Loucy (cell line): ENCODE measurements around the gene GLRA1.

Experiments used
- H2AFZ ChIP-seq: fragments of 200-600 bp; sonication (generic); 2 replicates; pipeline ENCODE4 v1.6.0; 2016; ENCODE audit warnings: antibody characterized with exemption, mild to moderate bottlenecking, low read length, moderate library complexity
- H3F3A ChIP-seq: fragments of 200-600 bp; 2 replicates; pipeline ENCODE4 v1.6.0; 2016; ENCODE audit warnings: antibody characterized with exemption, low read depth, mild to moderate bottlenecking
- H3K27me3 ChIP-seq: fragments of 200-600 bp; sonication (generic); 2 replicates; pipeline ENCODE4 v1.6.1; 2014; ENCODE audit warnings: low read length, mild to moderate bottlenecking; ENCODE audit not compliant: insufficient read depth, poor library complexity, severe bottlenecking
- H3K36me3 ChIP-seq: fragments of 200-600 bp; sonication (generic); 2 replicates; pipeline ENCODE4 v1.6.1; 2016; ENCODE audit warnings: low read length; ENCODE audit not compliant: insufficient read depth
- H3K4me1 ChIP-seq: fragments of 200-600 bp; sonication (generic); 2 replicates; pipeline ENCODE4 v1.5.1; 2014; ENCODE audit warnings: low read length, mild to moderate bottlenecking; ENCODE audit not compliant: insufficient read depth, poor library complexity, severe bottlenecking
- H3K4me2 ChIP-seq: fragments of 200-600 bp; sonication (generic); 2 replicates; pipeline ENCODE4 v1.6.0; 2014; ENCODE audit warnings: antibody characterized with exemption, low read length, low read depth, mild to moderate bottlenecking; ENCODE audit not compliant: poor library complexity, severe bottlenecking
- H3K4me3 ChIP-seq: fragments of 200-600 bp; sonication (generic); 2 replicates; pipeline ENCODE4 v1.5.1; 2014; ENCODE audit warnings: low read length, mild to moderate bottlenecking, mixed read lengths; ENCODE audit not compliant: poor library complexity, severe bottlenecking
- H3K79me2 ChIP-seq: fragments of 200-600 bp; sonication (generic); 2 replicates; pipeline ENCODE4 v1.6.1; 2014; ENCODE audit warnings: low read length; ENCODE audit not compliant: insufficient read depth
- H3K9ac ChIP-seq: fragments of 200-600 bp; sonication (generic); 2 replicates; pipeline ENCODE4 v1.6.0; 2014; ENCODE audit warnings: mild to moderate bottlenecking, low read depth, low read length, moderate library complexity; ENCODE audit not compliant: poor library complexity, severe bottlenecking
- H3K9me2 ChIP-seq: fragments of 200-600 bp; sonication (generic); replicated peaks from 2 replicates; pipeline ENCODE4 v1.6.1; 2016; ENCODE audit warnings: low read depth, low read length, mixed read lengths
- H3K9me3 ChIP-seq: fragments of 200-600 bp; sonication (generic); 2 replicates; pipeline ENCODE4 v1.6.1; 2014; ENCODE audit warnings: mild to moderate bottlenecking, antibody characterized with exemption, low read length, low read depth; ENCODE audit not compliant: insufficient read depth
- H4K20me1 ChIP-seq: fragments of 200-600 bp; sonication (generic); 2 replicates; pipeline ENCODE4 v1.6.0; 2014; ENCODE audit warnings: antibody characterized with exemption, low read length, mild to moderate bottlenecking; ENCODE audit not compliant: insufficient read depth, poor library complexity, severe bottlenecking
- EZH2phosphoT487 ChIP-seq: fragments of 200-600 bp; IDR thresholded peaks from 2 replicates; pipeline ENCODE4 v1.6.1; 2018; ENCODE audit warnings: antibody characterized with exemption, mild to moderate bottlenecking, moderate library complexity, borderline replicate concordance
- TF ChIP-seq, protein P1 (sequence below): fragments of 200-600 bp; sonication (generic); conservative IDR thresholded peaks from 2 replicates; pipeline ENCODE4 v1.5.1; 2014; ENCODE audit warnings: mild to moderate bottlenecking, antibody characterized with exemption, low read length

The GLRA1 gene

DNA sequence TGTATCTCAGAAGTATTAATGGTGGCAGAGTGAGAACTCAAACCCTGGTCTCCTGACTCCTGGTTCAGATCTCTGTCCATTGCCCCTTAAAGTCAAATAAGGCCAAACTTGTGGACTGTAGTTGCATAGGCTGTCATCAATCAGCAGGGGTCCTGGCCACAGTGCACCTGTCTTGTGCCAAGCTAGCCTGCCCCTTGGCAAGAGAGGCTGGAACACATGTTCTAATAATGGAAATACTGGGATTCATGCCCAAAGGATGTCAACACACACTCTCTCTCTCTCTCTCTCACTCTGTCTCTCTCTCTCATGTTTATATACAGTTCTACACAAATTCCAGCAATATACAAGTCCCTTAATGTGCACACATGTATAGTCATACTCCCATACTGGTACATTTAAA is 44.3 kb downstream of the GLRA1 start:
- H3K9me3 ChIP-seq: no peaks in the 10 kb centered on the region
- no peaks in the 10 kb centered on the region for H3K36me3 ChIP-seq
- no peak overlapping the region for H3K4me2 ChIP-seq
- no peaks in the 10 kb centered on the region for H3K79me2 ChIP-seq
- H3K4me1 ChIP-seq: peaks cover 2% of the 10 kb centered on the region
- H3K9me2 ChIP-seq: no peaks in the 10 kb centered on the region
- TF ChIP-seq, protein P1, sequence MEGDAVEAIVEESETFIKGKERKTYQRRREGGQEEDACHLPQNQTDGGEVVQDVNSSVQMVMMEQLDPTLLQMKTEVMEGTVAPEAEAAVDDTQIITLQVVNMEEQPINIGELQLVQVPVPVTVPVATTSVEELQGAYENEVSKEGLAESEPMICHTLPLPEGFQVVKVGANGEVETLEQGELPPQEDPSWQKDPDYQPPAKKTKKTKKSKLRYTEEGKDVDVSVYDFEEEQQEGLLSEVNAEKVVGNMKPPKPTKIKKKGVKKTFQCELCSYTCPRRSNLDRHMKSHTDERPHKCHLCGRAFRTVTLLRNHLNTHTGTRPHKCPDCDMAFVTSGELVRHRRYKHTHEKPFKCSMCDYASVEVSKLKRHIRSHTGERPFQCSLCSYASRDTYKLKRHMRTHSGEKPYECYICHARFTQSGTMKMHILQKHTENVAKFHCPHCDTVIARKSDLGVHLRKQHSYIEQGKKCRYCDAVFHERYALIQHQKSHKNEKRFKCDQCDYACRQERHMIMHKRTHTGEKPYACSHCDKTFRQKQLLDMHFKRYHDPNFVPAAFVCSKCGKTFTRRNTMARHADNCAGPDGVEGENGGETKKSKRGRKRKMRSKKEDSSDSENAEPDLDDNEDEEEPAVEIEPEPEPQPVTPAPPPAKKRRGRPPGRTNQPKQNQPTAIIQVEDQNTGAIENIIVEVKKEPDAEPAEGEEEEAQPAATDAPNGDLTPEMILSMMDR: no peak
- TF ChIP-seq EZH2phosphoT487: no peak
- H3F3A ChIP-seq: no peaks in the 10 kb centered on the region
- no peak overlapping the region for H3K4me3 ChIP-seq
- no peaks in the 10 kb centered on the region for H4K20me1 ChIP-seq
- H3K9ac ChIP-seq: no peak overlapping the region
- H2AFZ ChIP-seq: no peak overlapping the region
- no peaks in the 10 kb centered on the region for H3K27me3 ChIP-seq

GRCh38 chr5:151873701-151874100 is 51.0 kb downstream of the GLRA1 start:
- no peaks in the 10 kb centered on the region for H3K36me3 ChIP-seq
- H3K9ac ChIP-seq: no peak overlapping the region
- H3K27me3 ChIP-seq: no peaks in the 10 kb centered on the region
- no peaks in the 10 kb centered on the region for H4K20me1 ChIP-seq
- no peak for TF ChIP-seq EZH2phosphoT487
- TF ChIP-seq, protein P1: no peak
- H3K9me2 ChIP-seq: no peaks in the 10 kb centered on the region
- no peaks in the 10 kb centered on the region for H3K9me3 ChIP-seq
- no peak overlapping the region for H2AFZ ChIP-seq
- H3K4me1 ChIP-seq: no peaks in the 10 kb centered on the region
- H3K4me3 ChIP-seq: no peak overlapping the region
- no peak overlapping the region for H3K4me2 ChIP-seq
- H3F3A ChIP-seq: no peaks in the 10 kb centered on the region
- H3K79me2 ChIP-seq: no peaks in the 10 kb centered on the region

GRCh38 chr5:151872701-151873100 is 52.0 kb downstream of the GLRA1 start:
- H3F3A ChIP-seq: no peaks in the 10 kb centered on the region
- H3K4me2 ChIP-seq: no peak overlapping the region
- H3K9me2 ChIP-seq: no peaks in the 10 kb centered on the region
- no peaks in the 10 kb centered on the region for H3K36me3 ChIP-seq
- H3K27me3 ChIP-seq: no peaks in the 10 kb centered on the region
- no peak overlapping the region for H2AFZ ChIP-seq
- no peaks in the 10 kb centered on the region for H4K20me1 ChIP-seq
- H3K9ac ChIP-seq: no peak overlapping the region
- H3K79me2 ChIP-seq: no peaks in the 10 kb centered on the region
- no peaks in the 10 kb centered on the region for H3K4me1 ChIP-seq
- no peak overlapping the region for H3K4me3 ChIP-seq
- TF ChIP-seq, protein P1: no peak
- no peak for TF ChIP-seq EZH2phosphoT487
- no peaks in the 10 kb centered on the region for H3K9me3 ChIP-seq
